ENCODE results near the gene EFCAB9.

Gene EFCAB9

GRCh38 chr5:172243302-172243701 is 49.3 kb downstream of the EFCAB9 start:
- Mint-ChIP-seq H3K27me3 (ENCODE audit: low read depth, poor library complexity) (no peaks in the 10 kb centered on the region), H3K4me3 (no peak overlapping the region), H3K9me3 (peaks cover 16% of the 10 kb centered on the region), H3K4me1 (peaks cover 22% of the 10 kb centered on the region), H3K27ac (peak overlapping the region; percentile 7), H3K36me3 (ENCODE audit: low read depth) (peaks cover 60% of the 10 kb centered on the region)
- no peak for DNase-seq
- TF ChIP-seq CTCF (IDR thresholded peaks at IDR 0.05): no peak

- H3K4me3 Mint-ChIP-seq: no peak overlapping the region
- H3K27me3 Mint-ChIP-seq (ENCODE audit: low read depth, poor library complexity): no peaks in the 10 kb centered on the region
- peaks cover 73% of the 10 kb centered on the region for H3K36me3 Mint-ChIP-seq (ENCODE audit: low read depth)
- peak overlapping the region; percentile 57 for H3K27ac Mint-ChIP-seq
- H3K9me3 Mint-ChIP-seq: peaks cover 32% of the 10 kb centered on the region
- H3K4me1 Mint-ChIP-seq: peaks cover 18% of the 10 kb centered on the region
- TF ChIP-seq CTCF (IDR thresholded peaks at IDR 0.05): no peak
- no peak for DNase-seq
Measured at GRCh38 chr5:172245046-172245445, 51.1 kb downstream of the EFCAB9 start.

- no peak for DNase-seq
- no peak for TF ChIP-seq CTCF (IDR thresholded peaks at IDR 0.05)
- Mint-ChIP-seq H3K4me3 (no peak overlapping the region), H3K9me3 (peaks cover 38% of the 10 kb centered on the region), H3K36me3 (ENCODE audit: low read depth) (peaks cover 74% of the 10 kb centered on the region), H3K27ac (peak overlapping the region; percentile 37), H3K27me3 (ENCODE audit: low read depth, poor library complexity) (no peaks in the 10 kb centered on the region), H3K4me1 (peaks cover 18% of the 10 kb centered on the region)
Measured at GRCh38 chr5:172245703-172246125, 51.7 kb downstream of the EFCAB9 start.

- no peak for TF ChIP-seq CTCF (IDR thresholded peaks at IDR 0.05)
- Mint-ChIP-seq H3K4me3 (no peak overlapping the region), H3K9me3 (peaks cover 57% of the 10 kb centered on the region), H3K27me3 (ENCODE audit: low read depth, poor library complexity) (no peaks in the 10 kb centered on the region), H3K4me1 (peaks cover 18% of the 10 kb centered on the region), H3K27ac (no peak overlapping the region), H3K36me3 (ENCODE audit: low read depth) (peaks cover 81% of the 10 kb centered on the region)
- DNase-seq: no peak
Measured at GRCh38 chr5:172248637-172249036, 54.7 kb downstream of the EFCAB9 start.

GRCh38 chr5:172251419-172251818 is 57.4 kb downstream of the EFCAB9 start:
- no peak overlapping the region for H3K4me3 Mint-ChIP-seq
- no peaks in the 10 kb centered on the region for H3K27me3 Mint-ChIP-seq (ENCODE audit: low read depth, poor library complexity)
- no peak overlapping the region for H3K27ac Mint-ChIP-seq
- H3K9me3 Mint-ChIP-seq: peaks cover 83% of the 10 kb centered on the region
- H3K36me3 Mint-ChIP-seq (ENCODE audit: low read depth): peaks cover 98% of the 10 kb centered on the region
- no peak for TF ChIP-seq CTCF (IDR thresholded peaks at IDR 0.05)
- no peak for DNase-seq
- H3K4me1 Mint-ChIP-seq: peaks cover 11% of the 10 kb centered on the region

GRCh38 chr5:172252501-172252900 is 58.5 kb downstream of the EFCAB9 start:
- Mint-ChIP-seq H3K4me3 (no peak overlapping the region), H3K27ac (no peak overlapping the region), H3K9me3 (peaks cover 90% of the 10 kb centered on the region), H3K27me3 (ENCODE audit: low read depth, poor library complexity) (no peaks in the 10 kb centered on the region), H3K36me3 (ENCODE audit: low read depth) (peaks cover 100% of the 10 kb centered on the region), H3K4me1 (peaks cover 5% of the 10 kb centered on the region)
- DNase-seq: no peak
- no peak for TF ChIP-seq CTCF (IDR thresholded peaks at IDR 0.05)

Data from nephron progenitor cell (in vitro differentiated cells).